H1 (cell line): Measurements from ENCODE around the gene NDC1. TPM values are rescaled to one million over a fixed set of nuclear protein-coding genes. Genes with fewer than 3 reads are reported as not detected.

Experiments
- CTCF ChIA-PET: fragments of 300-600 bp; sonication (Branson Sonifier 250); formaldehyde crosslinking; loops from one replicate; lab custom pipeline; 2021; ENCODE audit not compliant: partially characterized antibody; lab: Charles Lee
- POLR2A ChIA-PET: fragments of 300-600 bp; sonication (Branson Sonifier 250); formaldehyde crosslinking; loops from one replicate; lab custom pipeline; 2021; ENCODE audit warnings: inconsistent platforms; ENCODE audit not compliant: partially characterized antibody; lab: Charles Lee
- DNase-seq, 2 experiments: peaks; one replicate each; pipeline versions ENCODE4 v3.0.0 to v3.0.0-alpha.2; 2010 to 2022; ENCODE audit warnings: low spot score in 2 of 2, low read depth in 1 of 2, mixed read lengths in 1 of 2
- FAIRE-seq: peaks from 2 replicates; lab custom pipeline; 2011; peaks lifted over from hg19 to GRCh38; lab: Jason Lieb, UNC
- H2AFZ ChIP-seq: 2 replicates; pipeline ENCODE4 v1.8.1; 2012; ENCODE audit warnings: low read length, inconsistent platforms
- H2AK5ac ChIP-seq: 2 replicates; pipeline ENCODE4 v1.6.1; 2013; ENCODE audit warnings: low read depth, low read length
- H2BK120ac ChIP-seq: replicated peaks from 2 replicates; pipeline ENCODE3; 2013; ENCODE audit warnings: low read depth, low read length, inconsistent platforms
- H2BK12ac ChIP-seq: 2 replicates; pipeline ENCODE4 v1.6.1; 2013; ENCODE audit warnings: low read depth, low read length
- H2BK15ac ChIP-seq: 2 replicates; pipeline ENCODE4 v1.6.1; 2013; ENCODE audit warnings: low read length
- H2BK20ac ChIP-seq: 2 replicates; pipeline ENCODE4 v1.6.1; 2013; ENCODE audit warnings: low read length
- H2BK5ac ChIP-seq: 2 replicates; pipeline ENCODE4 v1.6.1; 2013; ENCODE audit warnings: low read depth, low read length
- H3K14ac ChIP-seq: 2 replicates; pipeline ENCODE4 v1.6.1; 2013; ENCODE audit warnings: inconsistent platforms; ENCODE audit not compliant: insufficient read length
- H3K18ac ChIP-seq: 2 replicates; pipeline ENCODE4 v1.6.1; 2013; ENCODE audit warnings: low read length; ENCODE audit errors: extremely low read depth
- H3K23ac ChIP-seq: 2 replicates; pipeline ENCODE4 v1.6.1; 2013; ENCODE audit warnings: inconsistent platforms; ENCODE audit not compliant: insufficient read length
- H3K23me2 ChIP-seq: 2 replicates; pipeline ENCODE4 v1.6.1; 2013; ENCODE audit warnings: low read depth, low read length
- H3K27ac ChIP-seq: 2 replicates; pipeline ENCODE4 v1.6.1; 2011; ENCODE audit warnings: low read depth, low read length, inconsistent platforms
- H3K27me3 ChIP-seq, 4 experiments: replicated peaks in 1 of 4; 1 replicate in 1 of 4; 2 replicates in 3 of 4; pipeline versions ENCODE4 v1.6.1 to v1.8.1; 2011 to 2013; ENCODE audit warnings: low read length in 3 of 4, mild to moderate bottlenecking in 3 of 4, inconsistent platforms in 2 of 4, mixed read lengths in 2 of 4, moderate library complexity in 1 of 4; ENCODE audit not compliant: control insufficient read depth in 3 of 4, insufficient read depth in 3 of 4; ENCODE audit errors: extremely low read depth in 1 of 4
- H3K36me3 ChIP-seq, 4 experiments: 2 replicates each; pipeline versions ENCODE4 v1.6.1 to v1.8.1; 2011 to 2013; ENCODE audit warnings: mild to moderate bottlenecking in 4 of 4, low read length in 3 of 4, moderate library complexity in 2 of 4, control low read depth in 1 of 4, inconsistent platforms in 1 of 4; ENCODE audit not compliant: insufficient read depth in 4 of 4, control insufficient read depth in 2 of 4
- H3K4ac ChIP-seq: replicated peaks from 2 replicates; pipeline ENCODE3; 2013; ENCODE audit warnings: low read length, low read depth, mixed read lengths, inconsistent platforms; ENCODE audit not compliant: insufficient read length
- H3K4me1 ChIP-seq, 4 experiments: replicated peaks in 1 of 4; 1 replicate in 1 of 4; 2 replicates in 3 of 4; pipeline versions ENCODE4 v1.6.1 to v1.8.1; 2011 to 2013; ENCODE audit warnings: low read length in 3 of 4, inconsistent platforms in 2 of 4, mixed read lengths in 1 of 4; ENCODE audit not compliant: insufficient read depth in 4 of 4, control insufficient read depth in 3 of 4
- H3K4me2 ChIP-seq, 2 experiments: 2 replicates each; pipeline versions ENCODE4 v1.6.1 to v1.8.1; 2011 to 2013; ENCODE audit warnings: low read depth in 2 of 2, low read length in 2 of 2, control low read depth in 1 of 2, inconsistent platforms in 1 of 2, mild to moderate bottlenecking in 1 of 2; ENCODE audit not compliant: insufficient read depth in 1 of 2
- H3K4me3 ChIP-seq, 4 experiments: fragments of 200-600, 300-600 bp in 1 of 4; sonication (generic), shearing (Covaris generic), sonication (Bioruptor Twin) in 1 of 4; 2 replicates each; pipeline versions ENCODE4 v1.5.1 to v1.8.1; 2011 to 2016; ENCODE audit warnings: low read length in 4 of 4, low read depth in 3 of 4, control low read depth in 2 of 4, inconsistent platforms in 2 of 4, mild to moderate bottlenecking in 2 of 4, mixed read lengths in 1 of 4, moderate library complexity in 1 of 4; ENCODE audit not compliant: insufficient read depth in 2 of 4; ENCODE audit errors: extremely low read depth in 1 of 4
- H3K56ac ChIP-seq: replicated peaks from 2 replicates; pipeline ENCODE3; 2013; ENCODE audit warnings: low read depth, mild to moderate bottlenecking, mixed read lengths, low read length, inconsistent platforms; ENCODE audit not compliant: insufficient read length
- H3K79me1 ChIP-seq: 2 replicates; pipeline ENCODE4 v1.6.1; 2013; ENCODE audit warnings: low read depth, low read length, control low read depth
- H3K79me2 ChIP-seq, 2 experiments: 2 replicates each; pipeline versions ENCODE4 v1.6.1 to v1.8.1; 2012 to 2013; ENCODE audit warnings: low read length in 2 of 2, mild to moderate bottlenecking in 2 of 2, inconsistent platforms in 1 of 2; ENCODE audit not compliant: insufficient read depth in 2 of 2, control insufficient read depth in 1 of 2
- H3K9ac ChIP-seq, 4 experiments: replicated peaks in 1 of 4; 1 replicate in 1 of 4; 2 replicates in 3 of 4; pipeline versions ENCODE4 v1.6.1 to v1.8.1; 2011 to 2013; ENCODE audit warnings: low read depth in 3 of 4, low read length in 3 of 4, control low read depth in 2 of 4, mild to moderate bottlenecking in 2 of 4, moderate library complexity in 2 of 4, inconsistent platforms in 1 of 4; ENCODE audit errors: extremely low read depth in 1 of 4
- H3K9me3 ChIP-seq, 2 experiments: 2 replicates each; pipeline versions ENCODE4 v1.6.1 to v1.8.1; 2012 to 2013; ENCODE audit warnings: mild to moderate bottlenecking in 2 of 2, moderate library complexity in 2 of 2, control low read depth in 1 of 2, inconsistent platforms in 1 of 2, low read depth in 1 of 2, low read length in 1 of 2, mixed read lengths in 1 of 2; ENCODE audit not compliant: insufficient read depth in 2 of 2
- H4K20me1 ChIP-seq, 2 experiments: replicated peaks in 1 of 2; 2 replicates each; pipeline versions ENCODE3 to v1.8.1; 2011 to 2013; ENCODE audit warnings: inconsistent platforms in 2 of 2, low read length in 2 of 2, mild to moderate bottlenecking in 1 of 2; ENCODE audit not compliant: insufficient read depth in 2 of 2, control insufficient read depth in 1 of 2
- H4K5ac ChIP-seq: 2 replicates; pipeline ENCODE4 v1.6.1; 2013; ENCODE audit warnings: low read length, low read depth, mixed read lengths, inconsistent platforms; ENCODE audit not compliant: insufficient read length
- H4K8ac ChIP-seq: 2 replicates; pipeline ENCODE4 v1.8.0; 2013; ENCODE audit warnings: mild to moderate bottlenecking, moderate library complexity, low read length, inconsistent platforms; ENCODE audit not compliant: insufficient read depth; ENCODE audit errors: extremely low read depth
- H4K91ac ChIP-seq: replicated peaks from 2 replicates; pipeline ENCODE3; 2013; ENCODE audit warnings: low read length, mixed read lengths, inconsistent platforms; ENCODE audit not compliant: insufficient read length
- CHD1 ChIP-seq: IDR thresholded peaks from 2 replicates; pipeline ENCODE4 v1.6.1; 2012; ENCODE audit warnings: low read depth, low read length, improper control_type of control experiment
- E2F6 ChIP-seq: IDR thresholded peaks from 2 replicates; pipeline ENCODE4 v1.6.1; 2012; ENCODE audit warnings: inconsistent platforms
- EZH2 ChIP-seq: fragments of 200-600 bp; sonication (generic); IDR thresholded peaks from 2 replicates; pipeline ENCODE4 v1.7.1; 2012; ENCODE audit warnings: low read depth, mild to moderate bottlenecking, moderate library complexity, low read length, inconsistent platforms; ENCODE audit not compliant: severe bottlenecking
- JUND ChIP-seq: IDR thresholded peaks from 2 replicates; pipeline ENCODE4 v1.6.1; 2011; ENCODE audit warnings: mild to moderate bottlenecking, improper control_type of control experiment, low read length
- KDM4A ChIP-seq: IDR thresholded peaks from one replicate; pipeline ENCODE4 v1.7.1; 2012; ENCODE audit warnings: low read depth, mild to moderate bottlenecking, moderate library complexity, low read length, inconsistent platforms; ENCODE audit not compliant: severe bottlenecking
- RFX5 ChIP-seq: IDR thresholded peaks from 2 replicates; pipeline ENCODE4 v1.6.1; 2011; ENCODE audit warnings: low read depth, low read length, improper control_type of control experiment, borderline replicate concordance
- SUZ12 ChIP-seq: fragments of 200-600 bp; sonication (generic); IDR thresholded peaks from 2 replicates; pipeline ENCODE4 v1.6.1; 2012; ENCODE audit warnings: mild to moderate bottlenecking, inconsistent platforms, low read length, moderate library complexity, mixed read lengths
- TAF1 ChIP-seq: IDR thresholded peaks from 2 replicates; pipeline ENCODE4 v1.6.1; 2011; ENCODE audit warnings: mild to moderate bottlenecking, low read depth, low read length
- USF2 ChIP-seq: IDR thresholded peaks from 2 replicates; pipeline ENCODE4 v1.6.1; 2011; ENCODE audit warnings: low read length, improper control_type of control experiment
- WGBS, 2 experiments: shearing (Covaris generic) in 1 of 2; methylation state at CpG; one replicate each; pipeline versions ENCODE4 v1.1.6 to v1.1.7; 2013 to 2015; ENCODE audit warnings: low lambda C conversion rate in 2 of 2, mixed read lengths in 2 of 2, inconsistent platforms in 1 of 2, low coverage in 1 of 2, missing lambda C conversion rate in 1 of 2; ENCODE audit not compliant: insufficient replicate concordance in 2 of 2, insufficient coverage in 1 of 2, insufficient read length in 1 of 2; ENCODE audit errors: extremely low coverage in 1 of 2, missing lambda C conversion rate in 1 of 2; 5-methylcytosine and 5-hydroxymethylcytosine counted together
- polyA plus RNA-seq, 7 experiments: library from polyadenylated mRNA; depleted of rRNA in 3 of 7; stranded (reverse) in 5 of 7; unstranded in 2 of 7; fragments of >200 nt in 5 of 7; fragments of 200-250 nt in 2 of 7; gene quantifications; 1 replicate in 5 of 7; 2 replicates in 1 of 7; 4 replicates in 1 of 7; pipeline versions ENCODE4 v1.2.1 to v1.2.3, GENCODE V29; 2011 to 2013; ENCODE audit warnings: missing spikeins in 2 of 7, mixed read lengths in 2 of 7
- total RNA-seq: library from RNA; stranded (reverse); fragmentation: NEBNext Ultra II Directional; extraction: Animal tissue kit (Norgen Biotek cat#: 25700); gene quantifications from 2 replicates; pipeline ENCODE4 v1.2.1, GENCODE V29; 2021

The NDC1 gene
- total and polyA plus RNA-seq, 2 of the 8 experiments (the other 6 are each of a cell fraction or from before 2014, with no cell fraction given) = 62.9 to 66.1 TPM

GRCh38 chr1:53781654-53782053, 56.4 kb downstream of the NDC1 start:
- Histone ChIP-seq H2BK120ac (no peak overlapping the region), H3K79me2 (no peaks in the 10 kb centered on the region), H3K23me2 (no peaks in the 10 kb centered on the region), H3K27ac (no peak overlapping the region), H3K4me3 (no peak overlapping the region), H3K4ac (no peak overlapping the region), H4K91ac (no peak overlapping the region), H2BK12ac (no peak overlapping the region), H3K56ac (no peak overlapping the region), H2AFZ (no peak overlapping the region), H2BK5ac (no peak overlapping the region), H3K9ac (no peak overlapping the region), H4K8ac (no peak overlapping the region), H3K4me1 (no peaks in the 10 kb centered on the region), H3K9me3 (no peaks in the 10 kb centered on the region), H2AK5ac (no peak overlapping the region), H3K14ac (no peak overlapping the region)
- ChIA-PET CTCF (no interaction called here), POLR2A (no interaction called here)
- no peak for DNase-seq
- TF ChIP-seq RFX5 = no peak
- TF ChIP-seq E2F6 = no peak
- no peak for TF ChIP-seq TAF1
- TF ChIP-seq CHD1 = no peak
- TF ChIP-seq KDM4A = no peak
- TF ChIP-seq SUZ12 = no peak
- TF ChIP-seq USF2 = no peak
- no peak for TF ChIP-seq EZH2
- no peak for TF ChIP-seq JUND
- TF ChIP-seq, all 59 proteins: peak for 0
- no peak for FAIRE-seq
- H3K27me3 ChIP-seq = no peaks in the 10 kb centered on the region
- H4K5ac ChIP-seq = no peak overlapping the region
- no peak overlapping the region for H2BK20ac ChIP-seq
- no peak overlapping the region for H3K18ac ChIP-seq
- H3K4me2 ChIP-seq = no peak overlapping the region
- peaks cover 0 to 1% of the 10 kb centered on the region in 2 experiments for H4K20me1 ChIP-seq
- peaks cover 3 to 35% (median 19%) of the 10 kb centered on the region in 4 experiments; a peak in 7 of 8 replicates for H3K36me3 ChIP-seq
- 92% methylated on average over 3 of the region's 3 CpGs; no CpG with 5 or more reads in 1 of the 2 experiments for WGBS, 2 experiments
- H2BK15ac ChIP-seq = no peak overlapping the region
- no peak overlapping the region for H3K23ac ChIP-seq
- no peaks in the 10 kb centered on the region for H3K79me1 ChIP-seq
